B cell (primary cell): ENCODE data around the gene ESR2. TPM values are rescaled to one million over a fixed set of nuclear protein-coding genes. Genes with fewer than 3 reads are reported as not detected.

Experiments
- ATAC-seq: fragments of 200-7000 bp; cut with Tn5 transposase; one replicate; pipeline ENCODE4 v1.10.0; 2021; ENCODE audit warnings: low read depth, mild to moderate bottlenecking, moderate number of reproducible peaks, moderate library complexity
- CTCF ChIA-PET: fragments of 350-600 bp; sonication (Branson Sonifier 250); formaldehyde crosslinking; loops from one replicate; lab custom pipeline; 2021; ENCODE audit warnings: antibody characterized with exemption, inconsistent platforms; lab: Charles Lee
- POLR2A ChIA-PET: fragments of 350-600 bp; sonication (Branson Sonifier 250); formaldehyde crosslinking; loops from one replicate; lab custom pipeline; 2021; ENCODE audit warnings: antibody characterized with exemption; lab: Charles Lee
- DNase-seq: peaks from one replicate; pipeline ENCODE4 v3.0.0; 2013
- H2AFZ ChIP-seq: 2 replicates; pipeline ENCODE4 v1.6.1; 2012; ENCODE audit warnings: mild to moderate bottlenecking, low read depth, low read length; ENCODE audit not compliant: insufficient read depth, poor library complexity, severe bottlenecking
- H3K27ac ChIP-seq, 2 donors: 1 replicate in 1 of 2; 2 replicates in 1 of 2; pipeline ENCODE4 v1.5.1; 2012 to 2013; ENCODE audit warnings: low read length in 2 of 2, mild to moderate bottlenecking in 2 of 2, moderate library complexity in 1 of 2
- H3K27me3 ChIP-seq, 4 experiments: fragments of 200-600 bp in 1 of 4; sonication (generic) in 1 of 4; replicated peaks in 1 of 4; 1 replicate in 2 of 4; 2 replicates in 2 of 4; pipeline versions ENCODE4 v1.6.1 to v1.7.0; 2013 to 2016; ENCODE audit warnings: low read length in 3 of 4, mild to moderate bottlenecking in 2 of 4, mixed read lengths in 1 of 4, moderate library complexity in 1 of 4; ENCODE audit not compliant: insufficient read depth in 4 of 4, control insufficient read depth in 3 of 4; ENCODE audit errors: control extremely low read depth in 1 of 4
- H3K36me3 ChIP-seq, 2 experiments: replicated peaks in 1 of 2; 1 replicate in 1 of 2; 2 replicates in 1 of 2; pipeline versions ENCODE4 v1.6.1 to v1.7.1; 2013; ENCODE audit warnings: low read length in 1 of 2; ENCODE audit not compliant: insufficient read depth in 2 of 2, control insufficient read depth in 1 of 2; ENCODE audit errors: control extremely low read depth in 1 of 2, extremely low read depth in 1 of 2
- H3K4me1 ChIP-seq, 2 donors: fragments of 200-600 bp in 1 of 2; sonication (generic) in 1 of 2; 1 replicate in 1 of 2; 2 replicates in 1 of 2; pipeline versions ENCODE4 v1.5.1 to v1.6.1; 2013 to 2017; ENCODE audit warnings: low read length in 2 of 2; ENCODE audit not compliant: control insufficient read depth in 2 of 2, insufficient read depth in 2 of 2
- H3K4me2 ChIP-seq: replicated peaks from 2 replicates; pipeline ENCODE3; 2012; ENCODE audit warnings: mild to moderate bottlenecking, low read depth, low read length; ENCODE audit not compliant: poor library complexity, severe bottlenecking
- H3K4me3 ChIP-seq, 5 experiments: fragments of 200-600 bp in 1 of 5; sonication (generic) in 1 of 5; 1 replicate in 3 of 5; 2 replicates in 2 of 5; pipeline versions ENCODE4 v1.5.1 to v1.7.0; 2011 to 2016; ENCODE audit warnings: low read length in 4 of 5, mild to moderate bottlenecking in 4 of 5, low read depth in 2 of 5, control low read depth in 1 of 5, moderate library complexity in 1 of 5; ENCODE audit not compliant: insufficient read depth in 1 of 5; ENCODE audit errors: control extremely low read depth in 1 of 5, extremely low read depth in 1 of 5
- H3K79me2 ChIP-seq: fragments of 200-600 bp; sonication (generic); one replicate; pipeline ENCODE4 v1.6.0; 2016; ENCODE audit warnings: low read length; ENCODE audit not compliant: control insufficient read depth, insufficient read depth
- H3K9ac ChIP-seq: fragments of 200-600 bp; sonication (generic); 2 replicates; pipeline ENCODE4 v1.6.1; 2017; ENCODE audit warnings: mild to moderate bottlenecking, low read length, moderate library complexity
- H3K9me3 ChIP-seq, 3 donors: one replicate each; pipeline versions ENCODE4 v1.6.1 to v1.7.1; 2013; ENCODE audit warnings: low read length in 2 of 3; ENCODE audit not compliant: control insufficient read depth in 2 of 3, insufficient read depth in 1 of 3; ENCODE audit errors: control extremely low read depth in 1 of 3
- H4K20me1 ChIP-seq: 2 replicates; pipeline ENCODE4 v1.6.0; 2012; ENCODE audit warnings: mild to moderate bottlenecking, low read length; ENCODE audit not compliant: insufficient read depth, control insufficient read depth, poor library complexity, severe bottlenecking
- H3K27ac Mint-ChIP-seq: one replicate; pipeline ENCODE4 v1.8.0; 2021; ENCODE audit warnings: mixed read lengths
- H3K27me3 Mint-ChIP-seq: one replicate; pipeline ENCODE4 v1.8.0; 2021; ENCODE audit warnings: mixed read lengths
- H3K4me1 Mint-ChIP-seq: one replicate; pipeline ENCODE4 v1.8.0; 2021; ENCODE audit warnings: mixed read lengths
- H3K4me3 Mint-ChIP-seq: one replicate; pipeline ENCODE4 v1.8.0; 2021; ENCODE audit warnings: mixed read lengths
- H3K9me3 Mint-ChIP-seq: one replicate; pipeline ENCODE4 v1.8.0; 2022; ENCODE audit warnings: mixed read lengths; ENCODE audit not compliant: insufficient read depth
- EZH2 ChIP-seq: IDR thresholded peaks from 2 replicates; pipeline ENCODE4 v1.6.1; 2012; ENCODE audit warnings: borderline replicate concordance, low read depth, mild to moderate bottlenecking, moderate library complexity, low read length; ENCODE audit not compliant: insufficient read depth, poor library complexity, severe bottlenecking
- WGBS: methylation state at CpG from one replicate; pipeline ENCODE4 v1.1.5; 2013; ENCODE audit warnings: missing lambda C conversion rate; ENCODE audit not compliant: insufficient coverage; 5-methylcytosine and 5-hydroxymethylcytosine counted together
- intact Hi-C: fragments of 100-400 bp; cut with micrococcal nuclease; formaldehyde crosslinking; loops from one replicate; pipeline ENCODE4 v1.10.0; 2022
- polyA plus RNA-seq: library from polyadenylated mRNA; depleted of rRNA; stranded (reverse); fragments of >200 nt; gene quantifications from 2 replicates; pipeline ENCODE4 v1.2.3, GENCODE V29; 2012
- total RNA-seq, 2 donors: library from RNA; stranded (reverse); fragments of 120-200 nt in 1 of 2; gene quantifications; 1 replicate in 1 of 2; 2 replicates in 1 of 2; pipeline versions ENCODE4 v1.2.3 to v1.2.4, GENCODE V29; 2013 to 2022
- TF ChIP-seq, protein P1 (sequence below): fragments of 200-600 bp; IDR thresholded peaks from one replicate; pipeline ENCODE4 v1.8.0; 2022; ENCODE audit warnings: antibody characterized with exemption, mild to moderate bottlenecking

ESR2 gene
- total and polyA plus RNA-seq, 2 donors (not counting 1 experiment from before 2014, with no cell fraction given), result 5.4 to 87.8 TPM

DNA sequence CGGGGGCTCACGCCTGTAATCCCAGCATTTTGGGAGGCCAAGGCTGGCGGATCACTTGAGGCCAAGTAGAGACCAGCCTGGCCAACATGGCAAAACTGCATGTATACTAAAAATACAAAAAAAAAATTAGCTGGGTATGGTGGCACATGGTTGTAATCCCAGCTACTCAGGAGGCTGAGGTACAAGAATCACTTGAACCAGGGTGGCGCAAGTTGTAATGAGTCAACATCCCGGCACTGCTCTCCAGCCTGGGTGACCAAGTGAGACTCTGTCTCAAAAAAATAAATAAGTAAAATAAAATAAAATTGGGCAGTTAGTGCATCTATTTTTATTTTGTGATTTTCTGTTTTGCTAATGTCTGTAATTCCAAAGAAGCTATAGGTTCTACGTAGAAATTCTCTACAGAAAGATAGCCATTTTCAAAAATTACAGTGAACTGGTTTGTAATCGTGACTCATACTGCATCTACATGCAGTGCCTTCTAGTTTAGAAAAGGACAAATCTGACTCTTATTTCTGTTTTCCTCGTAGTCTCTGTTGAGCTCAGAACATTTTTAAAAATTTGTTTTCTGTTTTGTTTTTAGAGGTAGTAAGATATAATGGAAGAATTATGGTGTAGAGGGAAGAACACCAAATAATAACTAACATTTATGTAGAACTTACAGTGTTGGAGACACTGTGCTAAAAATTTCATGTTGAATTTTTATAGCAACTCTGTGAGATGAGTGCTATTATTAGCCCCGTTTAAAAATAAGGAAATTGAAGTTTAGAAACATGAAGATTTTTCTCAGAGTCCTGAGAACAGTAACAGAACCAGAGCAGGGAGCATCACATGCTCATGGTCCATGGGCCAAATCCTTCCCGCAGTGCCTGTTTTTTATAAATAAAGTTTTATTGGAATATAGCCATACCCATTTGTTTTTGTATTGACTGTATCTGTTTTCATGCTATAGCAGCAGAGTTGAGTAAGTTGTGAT, 240.2 kb downstream of the ESR2 start:
- no peaks in the 10 kb centered on the region for H4K20me1 ChIP-seq
- H3K9ac ChIP-seq, result no peak overlapping the region
- TF ChIP-seq, protein P1, sequence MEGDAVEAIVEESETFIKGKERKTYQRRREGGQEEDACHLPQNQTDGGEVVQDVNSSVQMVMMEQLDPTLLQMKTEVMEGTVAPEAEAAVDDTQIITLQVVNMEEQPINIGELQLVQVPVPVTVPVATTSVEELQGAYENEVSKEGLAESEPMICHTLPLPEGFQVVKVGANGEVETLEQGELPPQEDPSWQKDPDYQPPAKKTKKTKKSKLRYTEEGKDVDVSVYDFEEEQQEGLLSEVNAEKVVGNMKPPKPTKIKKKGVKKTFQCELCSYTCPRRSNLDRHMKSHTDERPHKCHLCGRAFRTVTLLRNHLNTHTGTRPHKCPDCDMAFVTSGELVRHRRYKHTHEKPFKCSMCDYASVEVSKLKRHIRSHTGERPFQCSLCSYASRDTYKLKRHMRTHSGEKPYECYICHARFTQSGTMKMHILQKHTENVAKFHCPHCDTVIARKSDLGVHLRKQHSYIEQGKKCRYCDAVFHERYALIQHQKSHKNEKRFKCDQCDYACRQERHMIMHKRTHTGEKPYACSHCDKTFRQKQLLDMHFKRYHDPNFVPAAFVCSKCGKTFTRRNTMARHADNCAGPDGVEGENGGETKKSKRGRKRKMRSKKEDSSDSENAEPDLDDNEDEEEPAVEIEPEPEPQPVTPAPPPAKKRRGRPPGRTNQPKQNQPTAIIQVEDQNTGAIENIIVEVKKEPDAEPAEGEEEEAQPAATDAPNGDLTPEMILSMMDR, result no peak
- no peak for TF ChIP-seq EZH2
- ChIA-PET CTCF (interaction anchor here (1.1 kb wide), 1 partner anchor 67 kb away, joined by 3 read pairs; no protein-coding TSS in a partner anchor), POLR2A (no interaction called here)
- H3K9me3 ChIP-seq, result no peaks in the 10 kb centered on the region
- no peak overlapping the region for H2AFZ ChIP-seq
- Mint-ChIP-seq H3K27me3 (no peaks in the 10 kb centered on the region), H3K4me3 (no peak overlapping the region), H3K9me3 (no peaks in the 10 kb centered on the region), H3K27ac (no peak overlapping the region), H3K4me1 (no peaks in the 10 kb centered on the region)
- intact Hi-C loops, result no loop called here
- no peak for DNase-seq
- H3K27ac ChIP-seq, result no peak overlapping the region
- no peak for ATAC-seq
- peaks cover 3 to 6% of the 10 kb centered on the region in 2 experiments for H3K36me3 ChIP-seq
- no peak overlapping the region for H3K4me2 ChIP-seq
- 83% methylated on average over 3 of the region's 10 CpGs for WGBS
- H3K79me2 ChIP-seq, result no peaks in the 10 kb centered on the region
- H3K4me3 ChIP-seq, result no peak overlapping the region
- no peaks in the 10 kb centered on the region for H3K27me3 ChIP-seq
- H3K4me1 ChIP-seq, result no peaks in the 10 kb centered on the region
